GM18505 (cell line): Measurements from ENCODE around the gene RFC2.
"Not testable (repeated sequence)": the region's sequence is repeated elsewhere in the genome, so short reads cannot be mapped to it uniquely, and the experiment has no call there.

Source experiments
- ATAC-seq: cut with Tn5 transposase; IDR thresholded peaks from one replicate; pipeline ENCODE4 v1.9.1; 2021; ENCODE audit not compliant: unreplicated experiment
- POLR2A ChIP-seq: IDR thresholded peaks from 4 replicates; pipeline ENCODE4 v1.6.1; 2011; ENCODE audit warnings: borderline replicate concordance; ENCODE audit not compliant: insufficient read depth, insufficient read length; ENCODE audit errors: extremely low read depth

RFC2 gene

DNA sequence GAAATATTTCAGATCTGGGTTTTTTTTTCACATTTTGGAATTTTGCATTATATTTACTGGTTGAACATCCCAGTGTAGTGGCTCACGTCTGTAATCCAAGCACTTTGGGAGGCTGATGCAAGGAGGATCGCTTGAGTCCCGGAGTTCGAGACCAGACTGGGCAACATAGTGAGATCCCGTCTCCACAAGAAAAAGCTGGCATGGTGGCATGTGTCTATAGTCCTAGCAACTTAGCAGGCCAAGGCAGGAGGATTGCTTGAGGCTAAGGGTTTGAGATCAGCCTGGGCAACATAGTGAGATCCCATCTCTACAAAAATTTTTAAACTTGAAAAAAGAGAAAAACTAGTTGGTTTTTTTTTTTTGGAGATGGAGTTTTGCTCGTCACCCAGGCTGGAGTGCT lies 6.0 kb downstream of the RFC2 start:
- no peak for TF ChIP-seq POLR2A
- no peak for ATAC-seq

DNA sequence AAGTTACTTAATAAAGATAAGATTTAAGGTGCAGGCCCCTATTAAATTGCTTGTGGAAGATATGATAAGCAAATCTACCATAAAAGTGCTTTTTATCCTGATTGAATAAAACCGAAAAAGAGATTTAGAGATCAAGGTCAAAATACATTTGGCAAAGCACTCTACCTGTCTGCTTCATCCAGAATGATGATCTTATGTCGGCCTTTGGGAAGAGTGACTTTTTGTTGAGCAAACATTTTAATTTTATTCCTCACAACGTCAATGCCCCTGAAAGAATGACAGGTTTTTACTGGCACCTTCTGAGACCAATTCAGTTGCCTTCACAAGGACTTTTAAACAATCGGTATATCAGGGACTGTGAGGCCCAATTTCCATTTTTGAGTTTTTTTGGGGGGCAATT lies 7.7 kb downstream of the RFC2 start:
- no peak for TF ChIP-seq POLR2A
- ATAC-seq: no peak

DNA sequence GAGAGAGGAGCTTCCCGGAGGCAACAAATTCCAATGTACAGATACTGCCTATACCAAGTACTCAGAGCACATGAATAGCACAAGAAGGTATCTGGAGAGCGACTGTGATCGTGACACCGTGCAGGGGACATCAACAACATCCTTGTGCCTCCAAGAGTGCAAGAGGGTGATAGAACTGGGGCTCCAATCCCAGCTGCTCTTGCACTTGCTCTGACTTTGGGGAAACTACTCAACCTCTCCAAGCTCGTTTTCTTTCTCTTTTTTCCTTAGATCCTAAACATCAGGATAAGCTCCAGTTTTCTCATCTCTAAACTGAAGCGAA lies 12.1 kb downstream of the RFC2 start:
- ATAC-seq: no peak
- no peak for TF ChIP-seq POLR2A

DNA sequence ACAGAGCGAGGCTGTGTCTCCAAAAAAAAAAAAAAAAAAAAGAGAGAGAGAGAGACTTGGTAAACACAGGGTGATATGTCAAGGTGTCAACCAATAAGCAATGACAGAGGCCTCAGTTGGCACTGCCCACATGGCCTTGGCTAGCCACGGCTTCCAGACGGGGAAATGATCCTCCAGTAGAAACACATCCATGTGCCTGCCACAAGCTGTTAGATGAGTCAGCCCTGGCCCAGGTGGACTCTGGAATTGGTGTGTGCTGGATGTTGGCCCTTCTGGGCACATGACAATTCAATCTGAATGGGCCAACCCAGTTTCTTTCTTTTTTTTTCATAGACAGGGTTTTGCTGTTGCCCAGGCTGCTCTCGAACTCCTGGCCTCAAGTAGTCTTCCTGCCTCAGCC lies 13.7 kb downstream of the RFC2 start:
- TF ChIP-seq POLR2A: no peak
- ATAC-seq: no peak

DNA sequence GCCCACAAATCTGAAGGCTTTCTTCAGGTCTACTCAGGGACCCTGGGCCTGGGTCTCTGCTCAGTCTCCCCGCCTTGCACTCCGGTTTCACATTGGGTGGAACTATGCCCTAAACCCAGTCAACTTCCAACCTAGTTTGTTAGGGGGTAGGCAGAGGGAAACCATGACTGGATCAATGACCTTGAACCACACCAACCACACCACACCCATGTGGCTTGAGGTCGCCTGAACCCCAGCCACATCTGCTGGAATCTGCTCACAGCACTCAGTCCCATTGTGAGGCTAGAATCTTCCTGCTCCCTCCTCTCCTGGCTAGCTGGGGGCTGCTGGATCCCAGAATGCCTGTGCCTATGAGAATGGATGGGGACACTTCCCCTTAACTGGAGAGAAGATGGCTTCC lies 17.9 kb downstream of the RFC2 start:
- TF ChIP-seq POLR2A: no peak
- no peak for ATAC-seq

DNA sequence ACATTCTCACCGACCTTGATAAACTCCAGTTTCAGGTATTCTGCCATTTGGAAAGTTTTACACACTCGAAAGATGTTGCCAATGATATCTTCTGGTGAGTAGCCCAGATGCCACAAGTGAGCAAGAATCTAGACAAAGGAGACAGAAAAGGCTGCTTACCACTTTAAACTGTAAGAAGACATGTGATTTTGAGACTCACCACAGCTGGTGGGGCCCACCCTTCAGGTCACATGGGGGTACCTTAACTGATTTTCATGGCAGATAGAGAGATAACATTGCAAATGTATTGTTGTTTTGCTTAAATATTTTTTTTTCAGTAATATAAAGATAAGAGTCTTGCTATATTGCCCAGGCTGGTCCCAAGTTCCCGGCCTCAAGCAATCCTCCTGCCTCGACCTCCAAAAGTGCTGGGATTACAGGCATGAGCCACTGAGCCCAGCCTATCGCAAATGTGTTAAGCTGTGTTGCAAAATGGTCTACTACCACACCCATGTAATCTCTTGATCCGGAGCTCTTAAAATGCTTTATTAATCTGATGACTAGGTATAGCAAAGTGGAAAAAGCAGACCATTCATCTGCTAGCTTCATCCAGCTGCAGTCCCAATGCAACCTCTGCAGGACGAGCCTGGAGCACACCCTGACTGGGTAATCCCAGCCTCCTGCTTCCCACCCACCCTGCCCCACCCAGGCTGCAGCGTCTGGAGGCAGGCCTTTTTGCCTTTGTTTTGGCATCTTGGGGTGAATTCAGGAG lies 18.5 kb downstream of the RFC2 start:
- no peak for ATAC-seq
- TF ChIP-seq POLR2A: no peak

DNA sequence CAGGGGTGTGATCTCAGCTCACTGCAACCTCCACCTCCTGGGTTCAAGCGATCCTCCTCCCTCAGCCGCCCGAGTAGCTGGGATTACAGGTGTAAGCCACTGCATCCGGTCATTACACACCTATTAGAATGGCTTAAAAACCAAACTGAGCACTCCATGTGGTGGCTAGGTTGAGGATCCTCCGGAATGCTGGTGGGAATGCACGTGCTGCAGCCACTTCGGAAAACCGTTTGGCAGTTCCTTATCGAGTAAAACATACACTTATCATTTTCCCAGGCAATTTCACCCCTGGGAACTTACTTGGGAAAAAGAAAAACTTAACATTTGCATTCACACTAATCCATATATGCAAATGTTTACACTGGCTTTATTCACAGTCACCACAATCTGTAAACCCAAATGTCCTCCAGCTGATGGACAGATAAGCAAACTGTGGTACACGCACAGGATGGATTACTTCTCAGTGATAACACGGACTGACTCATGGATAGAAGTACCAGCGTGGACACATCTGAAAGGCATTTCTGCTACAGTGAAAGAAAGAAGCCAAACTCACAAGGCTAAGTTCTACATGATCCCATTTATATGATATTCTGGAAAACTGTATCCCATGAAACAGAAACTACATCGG lies 20.4 kb downstream of the RFC2 start:
- no peak for TF ChIP-seq POLR2A
- no peak for ATAC-seq

DNA sequence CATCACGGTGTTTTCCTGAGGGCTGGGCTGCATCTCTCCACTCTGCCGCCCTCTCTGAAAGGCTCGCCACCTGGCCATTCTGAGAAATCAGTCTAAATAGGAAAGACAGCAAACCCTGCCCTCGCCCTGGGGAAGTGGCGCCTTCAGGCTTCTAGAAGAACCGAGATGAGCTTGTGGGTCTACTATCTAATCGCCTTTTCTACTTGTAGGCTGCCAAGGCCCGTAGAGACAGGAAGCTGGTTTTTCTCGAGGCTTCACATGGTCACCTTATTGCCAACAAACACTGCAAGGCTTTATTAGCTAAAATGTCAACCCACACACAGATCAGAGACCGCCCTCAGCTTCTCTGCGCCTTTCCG lies 23.0 kb downstream of the RFC2 start:
- ATAC-seq: peak; percentile 63
- TF ChIP-seq POLR2A: no peak

DNA sequence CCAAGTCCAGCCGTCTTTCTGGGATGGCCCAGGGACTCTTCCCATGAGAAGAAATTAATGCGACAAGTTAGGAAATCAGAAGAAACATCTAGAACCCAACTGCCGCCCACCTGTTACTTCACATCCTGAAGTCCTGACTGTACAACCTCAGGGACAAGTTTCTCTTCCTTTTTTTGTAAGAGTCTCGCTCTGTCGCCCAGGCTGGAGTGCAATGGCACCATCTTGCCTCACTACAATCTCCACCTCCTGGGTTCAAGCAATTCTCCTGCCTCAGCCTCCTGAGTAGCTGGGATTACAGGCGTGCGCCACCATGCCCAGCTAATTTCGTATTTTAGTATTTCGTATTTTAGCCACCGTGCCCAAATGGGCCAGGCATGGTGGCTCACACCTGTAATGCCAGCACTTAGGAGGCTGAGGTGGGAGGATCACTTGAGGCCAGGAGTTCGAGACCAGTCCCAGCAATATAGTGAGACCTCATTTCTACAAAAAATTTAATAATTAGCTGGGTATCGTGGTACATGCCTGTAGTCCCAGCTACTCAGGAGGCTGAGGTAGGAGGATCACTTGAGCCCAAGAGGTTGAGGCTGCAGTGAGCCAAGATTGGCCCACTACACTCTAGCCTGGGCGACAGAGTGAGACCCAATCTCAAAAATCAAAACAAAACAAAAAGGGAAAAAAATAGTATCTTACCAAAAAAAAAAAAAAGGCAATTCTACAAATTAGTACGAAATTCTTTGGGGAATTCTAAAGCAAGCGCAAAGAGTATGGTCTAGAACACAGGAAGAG lies 23.6 kb downstream of the RFC2 start:
- peak; percentile 9 for ATAC-seq

DNA sequence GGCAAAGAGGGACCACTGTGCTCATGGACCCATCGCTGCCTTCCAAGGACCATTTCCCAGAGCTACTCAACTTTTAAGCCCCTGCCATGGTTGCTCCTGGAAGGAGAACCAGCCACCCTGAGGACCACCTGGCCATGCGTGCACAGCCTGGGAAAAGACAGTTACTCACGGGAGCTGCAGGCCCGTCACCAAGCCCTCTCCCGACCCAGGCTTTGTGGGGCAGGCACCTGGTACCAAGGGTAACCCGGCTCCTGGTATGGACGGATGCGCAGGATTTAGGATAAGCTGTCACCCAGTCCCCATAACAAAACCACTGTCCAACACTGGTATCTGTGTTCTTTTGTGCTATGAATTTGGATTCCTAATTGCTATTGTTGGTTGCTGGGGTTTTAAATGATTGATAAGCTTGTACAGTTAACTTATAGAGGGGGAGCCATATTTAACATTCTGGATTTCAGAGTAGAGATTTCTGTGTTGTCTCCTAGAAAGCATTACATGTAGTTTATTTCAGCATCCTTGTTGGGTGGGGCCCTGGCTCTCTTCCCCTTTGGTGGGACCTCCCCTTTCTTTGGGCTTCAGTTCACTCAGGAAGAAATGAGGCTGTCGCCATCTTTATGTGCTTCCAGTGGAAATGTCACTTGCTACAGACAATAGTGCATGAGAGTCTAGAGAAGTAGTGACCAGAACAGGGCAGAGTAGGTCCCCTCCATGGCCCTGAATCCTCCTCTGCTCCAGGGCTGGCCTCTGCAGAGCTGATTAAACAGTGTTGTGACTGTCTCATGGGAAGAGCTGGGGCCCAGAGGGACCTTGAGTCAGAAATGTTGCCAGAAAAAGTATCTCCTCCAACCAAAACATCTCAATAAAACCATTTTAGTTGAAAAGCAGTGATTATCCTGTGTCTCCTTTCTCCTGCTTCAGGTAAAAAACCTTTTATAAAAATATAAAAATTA lies 25.0 kb downstream of the RFC2 start:
- ATAC-seq: no peak
- peak; percentile 18 for TF ChIP-seq POLR2A

More for the DNA sequence above, 23.6 kb downstream of the RFC2 start:
- peak; percentile 19 for TF ChIP-seq POLR2A

DNA sequence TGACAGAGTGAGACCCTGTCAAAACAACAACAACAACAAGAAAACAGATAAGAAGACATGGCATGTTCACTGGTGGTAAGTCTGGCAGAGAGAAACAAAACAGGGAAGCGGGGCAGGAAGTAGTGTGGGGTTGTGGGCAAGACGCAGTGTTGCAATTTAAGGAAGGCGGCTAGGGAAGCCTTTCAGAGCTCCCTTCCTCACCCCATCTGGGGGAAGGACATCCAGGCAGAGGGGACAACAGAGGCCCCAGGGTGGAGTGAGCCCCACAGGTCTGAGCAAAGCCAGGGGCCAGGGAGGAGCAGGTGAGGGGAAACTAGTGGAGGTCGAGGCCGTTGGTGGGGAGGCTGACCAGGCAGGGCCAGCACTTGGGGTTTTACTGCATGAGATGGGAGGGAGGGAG lies 27.6 kb downstream of the RFC2 start:
- no peak for ATAC-seq
- peak; percentile 18 for TF ChIP-seq POLR2A

DNA sequence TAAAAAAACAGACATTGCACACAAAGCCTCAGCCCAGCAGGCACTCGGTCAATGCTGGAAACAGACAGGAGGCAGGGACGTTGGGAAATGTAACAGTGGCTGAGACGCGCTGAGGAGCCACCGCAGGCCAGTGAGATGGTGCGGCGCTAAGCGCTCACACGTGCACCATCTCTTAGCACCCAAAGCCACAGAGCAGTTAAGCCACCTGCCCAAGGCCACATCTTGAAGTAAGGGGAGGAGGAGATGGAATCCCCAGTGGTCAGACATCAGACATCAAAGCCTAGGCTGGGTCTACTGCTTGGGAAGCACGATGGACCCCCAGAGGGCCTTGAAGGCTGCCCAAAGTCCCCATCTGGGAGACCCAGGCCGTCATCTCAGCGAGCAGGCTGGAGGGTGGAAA lies 28.8 kb downstream of the RFC2 start:
- ATAC-seq: no peak
- peak; percentile 52 for TF ChIP-seq POLR2A

DNA sequence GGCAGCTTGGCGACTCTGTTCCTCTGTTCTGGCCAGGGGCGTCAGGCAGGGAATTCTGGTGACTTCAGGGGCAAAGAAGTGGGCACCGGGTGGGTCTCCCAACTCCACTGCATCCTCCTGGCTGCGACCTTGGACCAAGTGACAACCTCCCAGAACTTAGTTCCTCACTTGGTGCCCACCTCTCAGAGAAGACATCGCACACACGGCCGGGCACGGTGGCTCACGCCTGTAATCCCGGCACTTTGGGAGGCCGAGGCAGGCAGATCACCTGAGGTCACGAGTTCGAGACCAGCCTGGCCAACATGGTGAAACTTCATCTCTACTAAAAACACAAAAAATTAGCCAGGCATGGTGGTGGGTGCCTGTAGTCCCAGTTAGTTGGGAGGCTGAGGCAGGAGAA lies 29.3 kb downstream of the RFC2 start:
- ATAC-seq: not testable (repeated sequence)
